ENCODE data around the gene SRPX. TPM values are rescaled to one million over a fixed set of nuclear protein-coding genes. Genes with fewer than 3 reads are reported as not detected.

SRPX gene
- polyA plus RNA-seq, 2 of the 4 experiments (the other 2 are of a cell fraction) = 1.8 to 3.8 TPM

DNA sequence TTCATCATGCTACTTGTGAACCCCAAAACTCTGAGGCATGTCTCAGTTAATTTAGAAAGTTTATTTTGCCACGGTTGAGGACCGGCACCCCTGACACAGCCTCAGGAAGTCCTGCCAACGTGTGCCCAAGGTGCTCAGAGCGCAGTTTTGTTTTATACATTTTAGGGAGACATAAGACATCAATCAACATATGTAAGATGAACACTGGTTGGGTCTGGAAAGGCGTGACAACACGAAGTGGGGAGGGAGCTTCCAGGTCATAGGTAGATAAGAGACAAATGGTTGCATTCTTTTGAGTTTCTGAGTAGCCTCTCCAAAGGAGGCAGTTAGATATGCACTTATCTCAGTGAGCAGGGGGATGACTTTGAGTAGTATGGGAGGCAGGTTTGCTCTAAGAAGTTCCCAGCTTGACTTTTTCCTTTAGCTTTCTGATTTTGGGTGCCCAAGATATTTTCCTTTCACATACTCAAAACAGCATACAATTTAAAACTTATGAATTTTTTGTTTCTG lies 115.4 kb downstream of the SRPX start:
- Histone ChIP-seq H3K4me2 (no peak overlapping the region), H3K27ac (no peak overlapping the region), H3K4me1 (no peaks in the 10 kb centered on the region), H3K9me3 (no peaks in the 10 kb centered on the region), H3K4me3 (no peak overlapping the region)
- DNase-seq (ENCODE audit: low read depth in 1 of 2, low spot score in 1 of 2) (no peak), ATAC-seq (no peak), FAIRE-seq (no peak)
- TF ChIP-seq KDM5A (IDR thresholded peaks at IDR 0.05) (no peak), EHMT2 (IDR thresholded peaks at IDR 0.05; ENCODE audit: low read depth) (no peak), HOXA7 (CRISPR knock-in tag; IDR thresholded peaks at IDR 0.05) (no peak), ZFP36 (IDR thresholded peaks at IDR 0.05; ENCODE audit: borderline replicate concordance, partially characterized antibody) (no peak), MAFK (IDR thresholded peaks at IDR 0.05; ENCODE audit: partially characterized antibody) (no peak), FOSL2 (IDR thresholded peaks at IDR 0.05) (no peak), FOSL2 (CRISPR knock-in tag; IDR thresholded peaks at IDR 0.05) (no peak), HOXB13 (CRISPR knock-in tag; IDR thresholded peaks at IDR 0.05; ENCODE audit: low read depth) (no peak), NFE2L2 (conservative IDR thresholded peaks at IDR 0.05; ENCODE audit: low read length) (no peak), GATA3 (IDR thresholded peaks at IDR 0.05; ENCODE audit: borderline replicate concordance) (no peak), RAD21 (conservative IDR thresholded peaks at IDR 0.05 in 1 of 2, IDR thresholded peaks at IDR 0.05 in 1 of 2) (no peak), EP300 (IDR thresholded peaks at IDR 0.05) (no peak), HDAC2 (IDR thresholded peaks at IDR 0.05) (no peak), MYC (IDR thresholded peaks at IDR 0.05; ENCODE audit: borderline replicate concordance, low read length) (no peak), HEYL (CRISPR knock-in tag; IDR thresholded peaks at IDR 0.05) (no peak)
- TF ChIP-seq, protein P1, sequence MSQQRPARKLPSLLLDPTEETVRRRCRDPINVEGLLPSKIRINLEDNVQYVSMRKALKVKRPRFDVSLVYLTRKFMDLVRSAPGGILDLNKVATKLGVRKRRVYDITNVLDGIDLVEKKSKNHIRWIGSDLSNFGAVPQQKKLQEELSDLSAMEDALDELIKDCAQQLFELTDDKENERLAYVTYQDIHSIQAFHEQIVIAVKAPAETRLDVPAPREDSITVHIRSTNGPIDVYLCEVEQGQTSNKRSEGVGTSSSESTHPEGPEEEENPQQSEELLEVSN (IDR thresholded peaks at IDR 0.05; ENCODE audit: borderline replicate concordance, low read depth) = no peak
- TF ChIP-seq, protein P2, sequence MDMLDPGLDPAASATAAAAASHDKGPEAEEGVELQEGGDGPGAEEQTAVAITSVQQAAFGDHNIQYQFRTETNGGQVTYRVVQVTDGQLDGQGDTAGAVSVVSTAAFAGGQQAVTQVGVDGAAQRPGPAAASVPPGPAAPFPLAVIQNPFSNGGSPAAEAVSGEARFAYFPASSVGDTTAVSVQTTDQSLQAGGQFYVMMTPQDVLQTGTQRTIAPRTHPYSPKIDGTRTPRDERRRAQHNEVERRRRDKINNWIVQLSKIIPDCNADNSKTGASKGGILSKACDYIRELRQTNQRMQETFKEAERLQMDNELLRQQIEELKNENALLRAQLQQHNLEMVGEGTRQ (IDR thresholded peaks at IDR 0.05) = no peak
- TF ChIP-seq, protein P3, sequence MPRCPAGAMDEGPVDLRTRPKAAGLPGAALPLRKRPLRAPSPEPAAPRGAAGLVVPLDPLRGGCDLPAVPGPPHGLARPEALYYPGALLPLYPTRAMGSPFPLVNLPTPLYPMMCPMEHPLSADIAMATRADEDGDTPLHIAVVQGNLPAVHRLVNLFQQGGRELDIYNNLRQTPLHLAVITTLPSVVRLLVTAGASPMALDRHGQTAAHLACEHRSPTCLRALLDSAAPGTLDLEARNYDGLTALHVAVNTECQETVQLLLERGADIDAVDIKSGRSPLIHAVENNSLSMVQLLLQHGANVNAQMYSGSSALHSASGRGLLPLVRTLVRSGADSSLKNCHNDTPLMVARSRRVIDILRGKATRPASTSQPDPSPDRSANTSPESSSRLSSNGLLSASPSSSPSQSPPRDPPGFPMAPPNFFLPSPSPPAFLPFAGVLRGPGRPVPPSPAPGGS (IDR thresholded peaks at IDR 0.05) = no peak
- POLR2A ChIA-PET = no interaction called here
- 49% methylated on average over 6 of the region's 6 CpGs for WGBS (ENCODE audit: missing lambda C conversion rate)
- CTCF ChIA-PET = no interaction called here

DNA sequence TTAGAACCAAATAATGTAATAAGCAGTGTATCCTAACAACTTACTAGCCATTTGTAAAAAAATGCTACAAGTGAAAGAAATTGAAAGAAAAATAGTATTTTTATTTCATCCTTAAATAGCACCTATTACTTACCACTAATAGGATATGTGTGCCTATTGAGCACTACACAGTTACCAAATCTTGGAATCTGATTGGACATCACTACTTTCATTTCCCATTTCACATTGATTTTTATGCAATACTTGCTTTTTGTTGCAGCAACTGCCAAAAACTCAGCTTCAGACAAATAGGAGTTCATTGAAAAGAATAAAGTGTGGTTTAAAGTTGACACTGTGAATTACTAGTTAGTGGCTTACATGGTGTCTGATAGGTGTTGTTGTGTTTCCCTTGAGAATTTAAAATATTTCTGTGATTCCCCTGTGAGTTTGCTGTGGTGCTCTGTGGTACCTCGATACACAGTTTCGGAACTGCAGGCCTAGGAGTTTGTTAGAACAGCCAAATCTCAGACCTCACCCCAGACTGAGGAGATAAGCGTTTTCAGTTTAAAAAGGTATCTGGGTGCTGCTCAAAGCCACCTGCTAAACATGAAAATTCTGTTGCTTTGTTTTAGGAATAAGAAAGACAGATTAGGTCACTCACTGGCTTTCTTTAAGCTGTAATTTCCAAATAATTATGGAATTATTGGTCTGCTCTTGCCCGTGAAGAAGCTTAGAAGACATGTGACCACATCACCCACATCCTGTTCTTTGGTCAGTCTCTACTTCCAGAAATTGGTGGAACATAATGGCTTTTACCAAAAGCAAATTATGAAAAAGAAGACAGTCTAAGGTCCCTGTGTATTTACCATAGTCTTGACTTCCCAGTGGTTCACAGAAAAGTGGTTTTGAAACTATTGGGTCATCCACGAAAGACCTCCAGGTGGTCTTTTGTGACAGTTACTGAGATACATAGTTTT lies 116.5 kb downstream of the SRPX start:
- CTCF ChIA-PET = no interaction called here
- ATAC-seq (no peak), FAIRE-seq (peak; percentile 88), DNase-seq (ENCODE audit: low read depth in 1 of 2, low spot score in 1 of 2) (no peak)
- TF ChIP-seq GATA3 (IDR thresholded peaks at IDR 0.05; ENCODE audit: borderline replicate concordance) = no peak
- TF ChIP-seq PHF8 (IDR thresholded peaks at IDR 0.05; ENCODE audit: borderline replicate concordance, low read depth) = no peak
- TF ChIP-seq, protein P4, sequence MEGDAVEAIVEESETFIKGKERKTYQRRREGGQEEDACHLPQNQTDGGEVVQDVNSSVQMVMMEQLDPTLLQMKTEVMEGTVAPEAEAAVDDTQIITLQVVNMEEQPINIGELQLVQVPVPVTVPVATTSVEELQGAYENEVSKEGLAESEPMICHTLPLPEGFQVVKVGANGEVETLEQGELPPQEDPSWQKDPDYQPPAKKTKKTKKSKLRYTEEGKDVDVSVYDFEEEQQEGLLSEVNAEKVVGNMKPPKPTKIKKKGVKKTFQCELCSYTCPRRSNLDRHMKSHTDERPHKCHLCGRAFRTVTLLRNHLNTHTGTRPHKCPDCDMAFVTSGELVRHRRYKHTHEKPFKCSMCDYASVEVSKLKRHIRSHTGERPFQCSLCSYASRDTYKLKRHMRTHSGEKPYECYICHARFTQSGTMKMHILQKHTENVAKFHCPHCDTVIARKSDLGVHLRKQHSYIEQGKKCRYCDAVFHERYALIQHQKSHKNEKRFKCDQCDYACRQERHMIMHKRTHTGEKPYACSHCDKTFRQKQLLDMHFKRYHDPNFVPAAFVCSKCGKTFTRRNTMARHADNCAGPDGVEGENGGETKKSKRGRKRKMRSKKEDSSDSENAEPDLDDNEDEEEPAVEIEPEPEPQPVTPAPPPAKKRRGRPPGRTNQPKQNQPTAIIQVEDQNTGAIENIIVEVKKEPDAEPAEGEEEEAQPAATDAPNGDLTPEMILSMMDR (IDR thresholded peaks at IDR 0.05) = no peak
- TF ChIP-seq HOXA7 (CRISPR knock-in tag; IDR thresholded peaks at IDR 0.05) = no peak
- TF ChIP-seq, protein P5, sequence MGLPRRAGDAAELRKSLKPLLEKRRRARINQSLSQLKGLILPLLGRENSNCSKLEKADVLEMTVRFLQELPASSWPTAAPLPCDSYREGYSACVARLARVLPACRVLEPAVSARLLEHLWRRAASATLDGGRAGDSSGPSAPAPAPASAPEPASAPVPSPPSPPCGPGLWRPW (IDR thresholded peaks at IDR 0.05) = no peak
- no peak for TF ChIP-seq SREBF2 (IDR thresholded peaks at IDR 0.05)
- TF ChIP-seq FOSL2 (IDR thresholded peaks at IDR 0.05) = no peak
- no peak for TF ChIP-seq FOSL2 (CRISPR knock-in tag; IDR thresholded peaks at IDR 0.05)
- no peak for TF ChIP-seq HDAC2 (IDR thresholded peaks at IDR 0.05)
- TF ChIP-seq, protein P6, sequence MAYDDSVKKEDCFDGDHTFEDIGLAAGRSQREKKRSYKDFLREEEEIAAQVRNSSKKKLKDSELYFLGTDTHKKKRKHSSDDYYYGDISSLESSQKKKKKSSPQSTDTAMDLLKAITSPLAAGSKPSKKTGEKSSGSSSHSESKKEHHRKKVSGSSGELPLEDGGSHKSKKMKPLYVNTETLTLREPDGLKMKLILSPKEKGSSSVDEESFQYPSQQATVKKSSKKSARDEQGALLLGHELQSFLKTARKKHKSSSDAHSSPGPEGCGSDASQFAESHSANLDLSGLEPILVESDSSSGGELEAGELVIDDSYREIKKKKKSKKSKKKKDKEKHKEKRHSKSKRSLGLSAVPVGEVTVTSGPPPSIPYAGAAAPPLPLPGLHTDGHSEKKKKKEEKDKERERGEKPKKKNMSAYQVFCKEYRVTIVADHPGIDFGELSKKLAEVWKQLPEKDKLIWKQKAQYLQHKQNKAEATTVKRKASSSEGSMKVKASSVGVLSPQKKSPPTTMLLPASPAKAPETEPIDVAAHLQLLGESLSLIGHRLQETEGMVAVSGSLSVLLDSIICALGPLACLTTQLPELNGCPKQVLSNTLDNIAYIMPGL (CRISPR knock-in tag; IDR thresholded peaks at IDR 0.05; ENCODE audit: borderline replicate concordance) = no peak
- TF ChIP-seq RFX5 (IDR thresholded peaks at IDR 0.05) = no peak
- TF ChIP-seq ZNF302 (CRISPR knock-in tag; IDR thresholded peaks at IDR 0.05) = no peak
- no peak for TF ChIP-seq MAZ (IDR thresholded peaks at IDR 0.05; ENCODE audit: borderline replicate concordance, low read depth, low read length)
- TF ChIP-seq, protein P1 (IDR thresholded peaks at IDR 0.05; ENCODE audit: borderline replicate concordance, low read depth) = no peak
- WGBS (ENCODE audit: missing lambda C conversion rate) = 38% methylated on average over 5 of the region's 5 CpGs
- Histone ChIP-seq H3K4me1 (no peaks in the 10 kb centered on the region), H3K4me2 (no peak overlapping the region), H3K4me3 (no peak overlapping the region), H3K27ac (no peak overlapping the region), H3K9me3 (no peaks in the 10 kb centered on the region)
- POLR2A ChIA-PET = no interaction called here

All from A549 (cell line).